ENCODE results near the gene DENND5B.
A peak's percentile ranks its signal among the peaks of the same experiment; 100 is the strongest.
"Not testable (repeated sequence)": the region's sequence is repeated elsewhere in the genome, so short reads cannot be mapped to it uniquely, and the experiment has no call there.

The DENND5B gene

GRCh38 chr12:31456562-31456961, 134.4 kb downstream of the DENND5B start:
- no peak for DNase-seq

- DNase-seq: no peak
These were observed 146.2 kb downstream of the DENND5B start for GRCh38 chr12:31444736-31445135.

GRCh38 chr12:31440586-31440985, 150.3 kb downstream of the DENND5B start:
- DNase-seq: no peak

GRCh38 chr12:31440134-31440533, 150.8 kb downstream of the DENND5B start:
- DNase-seq: no peak

DNA sequence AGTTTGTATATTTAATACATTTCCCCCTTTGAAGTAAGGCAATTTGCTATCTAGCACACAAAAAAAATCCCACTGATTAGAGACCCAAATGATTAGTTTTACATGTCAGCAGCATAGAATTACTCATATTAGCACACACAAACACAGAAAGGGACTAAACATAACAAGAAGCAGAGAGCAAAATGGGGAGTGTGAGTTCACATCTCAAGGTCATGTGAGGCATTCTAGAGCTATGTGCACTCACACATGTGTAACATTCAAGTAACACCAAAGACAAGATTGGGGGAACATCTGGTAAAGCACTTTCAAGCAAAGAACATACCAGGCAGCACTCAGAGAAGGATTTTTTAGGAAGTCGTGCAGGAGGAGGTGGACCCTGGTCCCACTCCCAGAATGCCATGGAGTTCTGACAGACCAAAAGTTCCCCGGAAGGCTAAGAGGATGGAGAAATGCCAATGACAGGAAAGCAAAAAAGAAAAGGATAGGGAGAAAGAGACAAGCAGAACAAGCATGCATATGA, 159.2 kb downstream of the DENND5B start:
- no peak for DNase-seq

DNA sequence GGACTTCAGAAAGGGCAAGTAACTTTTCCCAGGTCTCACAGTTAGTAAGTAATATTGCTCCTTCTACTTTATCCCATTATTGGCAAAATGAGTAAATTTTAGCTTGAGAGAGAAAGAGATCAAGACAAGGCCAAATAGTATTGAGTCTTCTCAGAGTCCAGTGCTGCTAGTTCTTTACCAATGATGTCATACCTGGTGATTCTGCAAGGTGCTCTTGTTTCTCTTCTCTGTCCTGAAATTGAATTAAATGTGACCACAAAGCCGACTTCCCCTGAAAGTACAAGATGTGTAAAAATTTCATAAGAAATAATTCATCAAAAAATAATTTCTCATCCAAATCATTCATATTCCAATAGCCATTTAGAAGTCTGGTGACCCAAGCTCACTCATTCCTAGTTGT, 167.5 kb downstream of the DENND5B start:
- DNase-seq: no peak

GRCh38 chr12:31412292-31412801, 178.6 kb downstream of the DENND5B start:
- no peak for DNase-seq

DNA sequence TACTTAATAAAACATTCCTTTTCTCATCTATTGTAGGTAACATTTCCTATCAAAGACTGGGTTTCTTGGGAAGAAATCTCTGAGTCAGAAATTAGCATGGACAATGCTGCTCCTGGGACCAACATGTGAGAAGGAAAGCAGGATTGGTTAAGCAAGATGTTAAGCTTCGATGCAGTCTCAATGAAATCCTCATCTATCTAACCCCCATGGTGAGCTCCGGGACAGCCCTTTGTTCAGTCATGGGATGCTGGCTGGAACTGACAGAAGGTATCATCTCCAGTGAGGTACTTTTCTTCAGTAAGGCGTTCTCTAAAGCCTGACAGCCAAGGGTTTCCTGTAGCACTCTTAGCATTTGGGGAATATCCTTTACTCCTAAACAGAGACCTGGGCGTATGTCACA, 182.2 kb downstream of the DENND5B start:
- DNase-seq: no peak

GRCh38 chr12:31407562-31407961, 183.4 kb downstream of the DENND5B start:
- DNase-seq: no peak

DNA sequence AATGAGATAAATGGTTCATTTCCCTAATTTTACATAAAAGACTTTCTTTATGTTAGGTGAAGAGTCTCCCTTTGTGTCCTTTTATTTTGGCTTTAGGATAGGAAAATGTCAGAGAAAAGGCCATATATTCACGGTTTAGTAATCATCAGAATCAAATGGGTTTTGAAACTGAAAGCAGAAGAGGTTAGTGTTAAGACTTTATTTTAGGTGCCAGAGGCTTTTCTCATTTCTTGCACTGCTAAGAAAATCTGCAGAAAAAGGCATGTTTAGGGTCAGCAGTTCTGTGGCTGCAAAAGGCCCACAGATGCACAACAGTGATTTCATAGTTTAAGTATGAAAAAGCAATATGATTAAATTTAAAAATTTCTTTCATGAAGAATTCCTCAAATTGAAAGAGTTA, 184.6 kb downstream of the DENND5B start:
- no peak for DNase-seq

DNA sequence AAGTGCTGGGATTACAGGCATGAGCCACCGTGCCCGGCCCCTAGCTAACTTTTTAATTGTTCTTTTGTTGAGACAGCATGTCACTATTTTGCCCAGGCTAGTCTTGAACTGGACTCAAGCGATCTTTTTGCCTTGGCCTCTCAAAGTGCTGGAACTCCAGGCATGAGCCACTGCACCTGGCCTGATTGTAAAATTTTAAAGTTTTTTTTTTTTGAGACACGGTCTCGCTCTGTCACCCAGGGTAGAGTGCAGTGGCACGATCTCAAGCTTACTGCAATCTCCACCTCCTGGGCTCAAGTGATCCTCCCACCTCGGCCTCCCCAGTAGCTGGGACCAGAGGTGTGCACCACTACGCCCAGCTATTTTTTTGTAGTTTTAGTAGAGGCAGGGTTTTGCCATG, 185.9 kb downstream of the DENND5B start:
- no peak for DNase-seq

DNA sequence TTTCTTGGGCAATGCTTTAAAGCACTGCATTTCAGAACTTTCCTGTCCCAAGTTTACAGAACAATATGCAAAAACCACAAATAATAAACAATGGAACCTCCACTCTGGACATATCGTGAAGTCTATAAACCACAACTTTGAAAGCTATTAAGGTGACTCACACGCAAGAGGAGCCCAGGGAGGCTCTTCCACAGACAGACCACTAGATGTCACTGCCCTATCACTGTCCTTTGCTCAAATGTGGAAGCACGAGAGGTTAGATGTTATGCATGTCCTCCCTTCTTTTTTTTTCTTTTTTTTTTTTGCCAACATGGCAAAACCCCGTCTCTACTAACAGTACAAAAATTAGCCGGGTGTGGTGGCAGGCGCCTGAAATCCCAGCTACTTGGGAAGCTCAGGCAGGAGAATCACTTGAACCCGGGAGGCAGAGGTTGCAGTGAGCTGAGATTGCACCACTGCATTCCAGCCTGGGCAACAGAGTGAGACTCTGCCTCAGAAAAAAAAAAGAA, 187.8 kb downstream of the DENND5B start:
- DNase-seq: peak; percentile 66

DNA sequence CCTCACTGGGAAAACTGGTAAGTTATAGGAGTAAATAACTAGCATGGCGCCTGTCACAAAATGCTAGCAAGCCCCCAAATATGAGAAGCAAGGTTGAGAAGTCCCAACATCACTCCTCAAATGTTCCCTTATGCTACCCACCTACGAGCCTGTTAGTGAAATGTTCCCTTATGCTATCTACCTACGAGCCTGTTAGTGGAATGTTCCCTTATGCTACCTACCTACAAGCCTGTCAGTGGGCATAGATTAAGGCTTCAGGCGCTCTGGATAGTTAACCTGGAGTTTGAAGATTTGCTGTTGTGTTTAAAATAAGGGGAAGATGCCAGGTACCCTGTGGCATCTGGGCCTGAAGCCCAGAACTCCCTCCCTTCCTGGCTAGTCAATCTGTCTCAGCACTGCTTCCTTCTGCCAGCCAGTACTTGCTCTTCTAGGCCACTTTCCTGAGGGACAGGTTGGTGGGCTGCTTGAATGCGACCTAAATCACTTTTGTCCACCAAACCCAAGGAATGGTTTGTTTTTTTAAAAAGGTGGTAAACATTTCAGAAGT, 197.9 kb downstream of the DENND5B start:
- DNase-seq: no peak

GRCh38 chr12:31390991-31391390, 199.9 kb downstream of the DENND5B start:
- no peak for DNase-seq

- no peak for DNase-seq
These were observed 202.2 kb downstream of the DENND5B start for GRCh38 chr12:31388713-31389112.

- no peak for DNase-seq
These were observed 203.5 kb downstream of the DENND5B start for GRCh38 chr12:31387466-31387865.

GRCh38 chr12:31387011-31387410, 203.9 kb downstream of the DENND5B start:
- DNase-seq: no peak

DNA sequence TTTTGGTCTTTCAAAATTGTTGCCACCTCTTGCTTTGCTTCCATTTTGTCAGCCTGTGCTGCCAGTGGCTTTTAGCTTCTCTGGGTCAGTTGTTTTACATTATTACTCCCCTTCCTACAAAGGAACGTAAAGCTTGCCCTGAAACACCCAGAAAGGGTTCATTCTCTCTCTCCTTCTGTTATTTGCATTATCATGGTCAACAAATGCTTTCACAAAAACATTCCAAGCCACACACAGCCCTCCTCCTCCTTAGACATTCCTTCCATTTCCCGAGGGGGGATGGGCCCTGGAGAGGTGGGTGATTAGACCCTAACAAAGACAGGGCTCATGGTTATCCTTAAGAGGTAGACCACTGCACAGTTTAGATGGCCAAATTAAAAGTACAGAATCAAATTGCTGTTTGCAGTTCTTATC, 204.6 kb downstream of the DENND5B start:
- DNase-seq: no peak

GRCh38 chr12:31377210-31377609, 213.7 kb downstream of the DENND5B start:
- not testable (repeated sequence) for DNase-seq

GRCh38 chr12:31375422-31375821, 215.5 kb downstream of the DENND5B start:
- not testable (repeated sequence) for DNase-seq

- DNase-seq: no peak
These were observed 219.7 kb downstream of the DENND5B start for GRCh38 chr12:31371256-31371620.

- DNase-seq: no peak
These were observed 220.2 kb downstream of the DENND5B start for GRCh38 chr12:31370531-31371255.

GRCh38 chr12:31369712-31370521, 221.0 kb downstream of the DENND5B start:
- DNase-seq: peak; percentile 56
